Measurements from ENCODE around the gene STARD9.

STARD9 gene

GRCh38 chr15:42735382-42736165 is 160.2 kb downstream of the STARD9 start:
- Histone ChIP-seq H2BK120ac (ENCODE audit: low read depth, low read length) (no peak overlapping the region), H3K27ac (ENCODE audit: low read length, poor library complexity, severe bottlenecking) (no peak overlapping the region), H3K9ac (ENCODE audit: low read length) (peak overlapping the region; percentile 87), H4K91ac (ENCODE audit: low read length) (no peak overlapping the region), H3K79me1 (replicated peaks; ENCODE audit: low read length, poor library complexity, severe bottlenecking) (peaks cover 42% of the 10 kb centered on the region), H3K9me3 (ENCODE audit: control insufficient read depth, low read length) (no peaks in the 10 kb centered on the region), H2AK5ac (ENCODE audit: low read length, severe bottlenecking) (no peak overlapping the region), H3K36me3 (ENCODE audit: control insufficient read depth in 1 of 2, insufficient read depth in 2 of 2, low read depth in 1 of 2, low read length in 2 of 2) (peaks cover 47 to 48% of the 10 kb centered on the region in 2 experiments), H2BK15ac (ENCODE audit: low read depth, poor library complexity, severe bottlenecking) (no peak overlapping the region), H3K27me3 (ENCODE audit: control insufficient read depth in 1 of 2, insufficient read depth in 1 of 2, low read length in 2 of 2) (no peaks in the 10 kb centered on the region), H3K4me2 (ENCODE audit: low read length, poor library complexity, severe bottlenecking) (peak overlapping the region; percentile 93), H2AFZ (ENCODE audit: low read depth, low read length) (peak overlapping the region; percentile 7), H3K23ac (ENCODE audit: low read length in 2 of 2) (peak overlapping the region in 1 of 2 experiments; percentile 81), H3K4ac (ENCODE audit: low read depth in 1 of 2, low read length in 2 of 2) (no peak overlapping the region), H3K4me1 (ENCODE audit: control insufficient read depth, insufficient read depth, low read depth, low read length) (peaks cover 12% of the 10 kb centered on the region), H3K18ac (ENCODE audit: low read depth in 1 of 2, low read length in 2 of 2) (no peak overlapping the region), H3K14ac (ENCODE audit: low read length in 2 of 2) (no peak overlapping the region), H4K8ac (ENCODE audit: low read length) (no peak overlapping the region), H2BK5ac (ENCODE audit: low read depth, low read length, poor library complexity, severe bottlenecking) (no peak overlapping the region), H2BK12ac (ENCODE audit: low read length in 2 of 2) (no peak overlapping the region), H3K4me3 (ENCODE audit: insufficient read depth in 1 of 2, low read depth in 1 of 2, low read length in 2 of 2) (peak overlapping the region; percentile 85 to 90)
- WGBS, result 88% methylated on average over 19 of the region's 19 CpGs
- no peak for DNase-seq

DNA sequence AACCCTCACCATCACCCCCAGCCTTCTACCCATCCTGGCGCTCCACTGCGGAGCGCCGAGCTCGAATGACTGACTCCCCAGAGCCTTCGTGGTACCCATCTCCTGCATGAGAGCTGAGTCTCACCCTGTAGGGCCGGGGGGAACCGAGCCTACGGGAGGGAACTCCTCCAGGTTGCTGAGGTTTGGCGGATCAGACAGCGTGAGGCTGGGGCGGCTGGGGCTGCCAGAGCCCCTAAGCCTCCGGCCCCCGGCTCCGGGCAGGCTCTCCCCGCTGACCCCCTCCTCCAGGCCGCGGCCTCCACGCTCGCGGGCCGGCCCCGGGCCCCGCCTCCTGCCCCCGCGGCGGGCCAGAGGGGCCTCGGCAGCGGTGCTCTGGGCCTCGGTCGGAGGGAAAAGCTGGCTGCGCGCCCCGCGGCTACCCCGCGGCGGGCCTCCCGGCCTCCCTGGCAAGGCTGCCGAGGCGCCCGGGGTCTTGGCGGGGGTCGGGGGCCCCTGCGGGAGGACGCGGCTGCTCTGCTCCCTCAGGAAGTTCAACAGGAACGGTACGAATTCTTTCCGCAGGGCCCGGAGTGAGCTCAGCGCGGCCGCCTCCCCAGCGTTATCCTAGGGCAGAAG is 160.9 kb downstream of the STARD9 start:
- no peak overlapping the region for H3K27ac ChIP-seq (ENCODE audit: low read length, poor library complexity, severe bottlenecking)
- DNase-seq, result peak; percentile 17
- peak overlapping the region in 1 of 2 experiments; percentile 49 for H2BK12ac ChIP-seq (ENCODE audit: low read length in 2 of 2)
- no peak overlapping the region for H3K14ac ChIP-seq (ENCODE audit: low read length in 2 of 2)
- peak overlapping the region; percentile 45 to 92 for H3K18ac ChIP-seq (ENCODE audit: low read depth in 1 of 2, low read length in 2 of 2)
- no peak overlapping the region for H4K8ac ChIP-seq (ENCODE audit: low read length)
- peaks cover 40% of the 10 kb centered on the region for H3K79me1 ChIP-seq (replicated peaks; ENCODE audit: low read length, poor library complexity, severe bottlenecking)
- H4K91ac ChIP-seq (ENCODE audit: low read length), result no peak overlapping the region
- no peaks in the 10 kb centered on the region for H3K9me3 ChIP-seq (ENCODE audit: control insufficient read depth, low read length)
- H3K4me3 ChIP-seq (ENCODE audit: insufficient read depth in 1 of 2, low read depth in 1 of 2, low read length in 2 of 2), result peak overlapping the region; percentile 85 to 90
- peak overlapping the region; percentile 68 for H2AFZ ChIP-seq (ENCODE audit: low read depth, low read length)
- H3K23ac ChIP-seq (ENCODE audit: low read length in 2 of 2), result peak overlapping the region in 1 of 2 experiments; percentile 89
- H3K27me3 ChIP-seq (ENCODE audit: control insufficient read depth in 1 of 2, insufficient read depth in 1 of 2, low read length in 2 of 2), result no peaks in the 10 kb centered on the region
- H3K4ac ChIP-seq (ENCODE audit: low read depth in 1 of 2, low read length in 2 of 2), result peak overlapping the region; percentile 24 to 84
- peak overlapping the region; percentile 87 for H3K9ac ChIP-seq (ENCODE audit: low read length)
- H2BK5ac ChIP-seq (ENCODE audit: low read depth, low read length, poor library complexity, severe bottlenecking), result no peak overlapping the region
- peaks cover 39 to 41% of the 10 kb centered on the region in 2 experiments for H3K36me3 ChIP-seq (ENCODE audit: control insufficient read depth in 1 of 2, insufficient read depth in 2 of 2, low read depth in 1 of 2, low read length in 2 of 2)
- H3K4me2 ChIP-seq (ENCODE audit: low read length, poor library complexity, severe bottlenecking), result peak overlapping the region; percentile 93
- peaks cover 12% of the 10 kb centered on the region for H3K4me1 ChIP-seq (ENCODE audit: control insufficient read depth, insufficient read depth, low read depth, low read length)
- H2AK5ac ChIP-seq (ENCODE audit: low read length, severe bottlenecking), result no peak overlapping the region
- H2BK15ac ChIP-seq (ENCODE audit: low read depth, poor library complexity, severe bottlenecking), result peak overlapping the region; percentile 3
- no peak overlapping the region for H2BK120ac ChIP-seq (ENCODE audit: low read depth, low read length)
- WGBS, result 2% methylated on average over 43 of the region's 55 CpGs

DNA sequence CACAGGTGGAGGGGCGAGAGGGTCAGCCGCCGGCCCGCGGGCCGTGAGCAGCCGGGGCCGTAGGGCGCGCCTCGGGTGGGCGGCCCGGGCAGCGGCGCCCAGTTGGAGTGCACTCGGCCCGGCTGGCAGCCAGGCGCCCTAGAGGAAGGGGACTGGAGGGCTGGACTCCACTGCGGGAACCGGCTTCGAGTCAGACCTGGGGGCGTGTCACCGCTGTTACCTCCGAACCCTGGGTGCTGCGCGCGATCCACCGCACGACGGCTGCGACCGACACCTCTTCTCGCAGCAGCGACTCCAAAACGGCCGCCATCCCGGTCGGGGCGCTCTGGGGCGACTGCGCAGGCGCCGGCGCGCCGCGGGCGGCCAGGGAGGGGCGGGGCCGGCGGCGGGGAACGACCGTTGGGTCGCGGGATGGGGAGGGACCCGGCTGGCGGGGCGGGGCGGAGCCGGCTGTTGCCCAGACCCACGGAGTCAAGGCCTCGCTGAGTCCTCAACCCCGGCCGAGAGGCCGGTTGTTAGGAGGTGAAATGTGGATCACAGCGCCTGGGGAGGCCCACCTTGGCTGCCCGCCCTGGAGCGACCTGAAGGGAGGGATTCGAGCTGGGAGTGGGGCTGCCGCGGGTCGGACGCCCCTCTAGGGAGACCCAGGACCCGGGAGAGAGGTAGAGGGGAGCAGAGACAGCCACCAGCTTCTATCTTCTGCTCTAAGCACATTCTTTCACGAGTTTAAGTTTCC is 161.6 kb downstream of the STARD9 start, which contains the start of gene CDAN1:
CDAN1 (minus strand) TSS at position 336 of the 736 bp plus-strand sequence; CDS start at position 310, 26 bp downstream.
- Histone ChIP-seq H3K9ac (ENCODE audit: low read length) (peak within 1 kb of the TSS; percentile 96), H3K23ac (ENCODE audit: low read length in 2 of 2) (peak within 1 kb of the TSS in 1 of 2 experiments; percentile 89), H2AFZ (ENCODE audit: low read depth, low read length) (peak within 1 kb of the TSS; percentile 92), H3K18ac (ENCODE audit: low read depth in 1 of 2, low read length in 2 of 2) (peak within 1 kb of the TSS; percentile 79 to 92), H2BK12ac (ENCODE audit: low read length in 2 of 2) (peak within 1 kb of the TSS in 1 of 2 experiments; percentile 80), H3K36me3 (ENCODE audit: control insufficient read depth in 1 of 2, insufficient read depth in 2 of 2, low read depth in 1 of 2, low read length in 2 of 2) (peaks cover 33 to 36% of the 10 kb centered on the region in 2 experiments), H4K91ac (ENCODE audit: low read length) (peak within 1 kb of the TSS; percentile 88), H3K14ac (ENCODE audit: low read length in 2 of 2) (peak within 1 kb of the TSS in 1 of 2 experiments; percentile 85), H3K79me1 (replicated peaks; ENCODE audit: low read length, poor library complexity, severe bottlenecking) (peaks cover 39% of the 10 kb centered on the region), H3K9me3 (ENCODE audit: control insufficient read depth, low read length) (no peaks in the 10 kb centered on the region), H3K4me2 (ENCODE audit: low read length, poor library complexity, severe bottlenecking) (peak within 1 kb of the TSS; percentile 97), H3K4ac (ENCODE audit: low read depth in 1 of 2, low read length in 2 of 2) (peak within 1 kb of the TSS; percentile 84 to 89), H3K27ac (ENCODE audit: low read length, poor library complexity, severe bottlenecking) (peak within 1 kb of the TSS; percentile 90), H3K4me1 (ENCODE audit: control insufficient read depth, insufficient read depth, low read depth, low read length) (peaks cover 12% of the 10 kb centered on the region), H3K27me3 (ENCODE audit: control insufficient read depth in 1 of 2, insufficient read depth in 1 of 2, low read length in 2 of 2) (no peaks in the 10 kb centered on the region), H2AK5ac (ENCODE audit: low read length, severe bottlenecking) (peak within 1 kb of the TSS; percentile 10), H4K8ac (ENCODE audit: low read length) (peak within 1 kb of the TSS; percentile 99), H2BK15ac (ENCODE audit: low read depth, poor library complexity, severe bottlenecking) (peak within 1 kb of the TSS; percentile 3), H3K4me3 (ENCODE audit: insufficient read depth in 1 of 2, low read depth in 1 of 2, low read length in 2 of 2) (peak within 1 kb of the TSS; percentile 85 to 90), H2BK120ac (ENCODE audit: low read depth, low read length) (no peak within 1 kb of the TSS), H2BK5ac (ENCODE audit: low read depth, low read length, poor library complexity, severe bottlenecking) (peak within 1 kb of the TSS; percentile 81)
- WGBS, result under 1% methylated on average over 59 of the region's 76 CpGs
- peak; percentile 85 for DNase-seq
